ENCODE measurements around the gene NLRP14. TPM values are rescaled to one million over a fixed set of nuclear protein-coding genes. Genes with fewer than 3 reads are reported as not detected.

NLRP14 gene
- total RNA-seq, 2 experiments from 2014 or later, result 0.08 to 0.13 TPM

Other genes with a start within 250 kb of the NLRP14 start
- gene OR2AG2, start 248.5 kb upstream of the NLRP14 start, total RNA-seq, result under 1 TPM; 0.08 to 0.23 TPM
- gene OR2AG1, start 237.5 kb upstream of the NLRP14 start, total RNA-seq, result not detected
- gene OR6A2, start 220.8 kb upstream of the NLRP14 start, total RNA-seq, result under 1 TPM; 0.05 TPM
- not detected for gene OR10A5, start 174.8 kb upstream of the NLRP14 start, total RNA-seq
- gene OR10A2, start 157.4 kb upstream of the NLRP14 start, total RNA-seq, result not detected
- not detected for gene OR10A4, start 143.9 kb upstream of the NLRP14 start, total RNA-seq
- not detected for gene OR2D2, start 128.0 kb upstream of the NLRP14 start, total RNA-seq
- not detected for gene OR2D3, start 99.5 kb upstream of the NLRP14 start, total RNA-seq
- gene ZNF215, start 94.1 kb upstream of the NLRP14 start, total RNA-seq, result 1 to 10 TPM; 1.3 to 1.6 TPM
- not detected for gene ZNF214, start 133 bp upstream of the NLRP14 start, total RNA-seq
- not detected for gene RBMXL2, start 68.5 kb downstream of the NLRP14 start, total RNA-seq
- not detected for gene SYT9, start 231.4 kb downstream of the NLRP14 start, total RNA-seq

Measured in activated CD8-positive, alpha-beta T cell treated with anti-CD3 and anti-CD28 coated beads, Interleukin-2, amount 10 ng/mL, durations not matched to agents 7 days and 5 days (primary cell).